RWPE1 (cell line): Measurements from ENCODE around the gene ADCY10.

ENCODE experiments used
- CTCF ChIA-PET: fragments of 350-600 bp; sonication (Branson Sonifier 250); formaldehyde crosslinking; extraction: SDS; loops from one replicate; lab custom pipeline; 2021; lab: Yijun Ruan, JAX
- POLR2A ChIA-PET: fragments of 400-600 bp; formaldehyde crosslinking; extraction: SDS; loops from one replicate; lab custom pipeline; 2020; ENCODE audit warnings: antibody characterized with exemption; ENCODE audit not compliant: low non-redundant PET; lab: Yijun Ruan, JAX
- DNase-seq: peaks from one replicate; pipeline ENCODE4 v3.0.0; 2012; ENCODE audit warnings: low spot score
- H3K27ac ChIP-seq: fragments of 450-650 bp; 2 replicates; pipeline ENCODE4 v1.5.1; 2017
- CTCF ChIP-seq: fragments of 450-650 bp; conservative IDR thresholded peaks from 2 replicates; pipeline ENCODE4 v1.5.1; 2017; ENCODE audit warnings: low read depth, mild to moderate bottlenecking

ADCY10 gene

GRCh38 chr1:167922611-167923074 is 8.7 kb upstream of the ADCY10 start:
- H3K27ac ChIP-seq = no peak overlapping the region
- ChIA-PET POLR2A (no interaction called here), CTCF (no interaction called here)
- DNase-seq = no peak
- no peak for TF ChIP-seq CTCF

DNA sequence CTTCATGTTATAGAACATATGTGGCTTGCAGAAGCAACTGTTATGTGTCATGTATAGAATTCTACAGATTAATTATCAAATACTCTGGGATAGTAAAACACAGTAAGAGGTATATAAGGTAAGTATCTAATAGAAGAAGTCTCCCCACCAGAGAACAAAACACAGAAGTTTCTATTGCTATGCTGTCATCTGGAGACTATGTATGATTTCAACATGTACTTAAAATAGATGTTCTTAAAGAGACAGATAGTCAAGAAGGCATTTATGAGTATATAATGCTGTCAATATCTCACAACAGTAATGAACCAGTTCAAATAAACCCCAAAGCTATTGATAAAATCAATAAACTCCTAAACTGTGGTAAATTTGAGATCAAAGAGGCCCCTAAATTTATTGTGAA is 8.1 kb upstream of the ADCY10 start:
- POLR2A ChIA-PET = no interaction called here
- no peak for DNase-seq
- TF ChIP-seq CTCF = no peak
- CTCF ChIA-PET = interaction anchor here (0.6 kb wide), 2 partner anchors 205 to 268 kb away, joined by 3 read pairs; no protein-coding TSS in a partner anchor
- no peak overlapping the region for H3K27ac ChIP-seq

- ChIA-PET POLR2A (interaction anchor here (0.6 kb wide), 1 partner anchor 97 kb away, joined by 11 read pairs; no protein-coding TSS in a partner anchor), CTCF (interaction anchor here (0.8 kb wide), 1 partner anchor 99 kb away, joined by 3 read pairs; no protein-coding TSS in a partner anchor)
- no peak for TF ChIP-seq CTCF
- H3K27ac ChIP-seq = no peak overlapping the region
- DNase-seq = no peak
Observed at GRCh38 chr1:167916766-167917511, 3.0 kb upstream of the ADCY10 start.

DNA sequence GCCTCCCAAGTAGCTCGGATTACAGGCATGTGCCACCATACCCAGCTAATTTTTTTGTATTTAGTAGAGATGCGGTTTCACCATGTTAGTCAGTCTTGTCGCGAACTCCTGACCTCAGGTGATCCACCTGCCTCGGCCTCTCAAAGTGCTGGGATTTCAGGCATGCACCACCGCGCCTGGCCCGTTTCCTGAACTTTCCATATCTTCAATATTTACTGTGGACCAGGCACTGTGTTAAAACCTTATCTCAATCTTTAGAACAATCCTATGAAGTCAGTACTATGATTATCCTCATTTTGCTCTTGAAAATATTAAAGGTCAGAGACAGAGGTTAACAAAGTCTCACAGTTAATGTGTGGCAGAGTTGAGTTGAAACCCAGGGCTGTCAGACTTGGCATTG is 1.6 kb upstream of the ADCY10 start:
- ChIA-PET CTCF (no interaction called here), POLR2A (no interaction called here)
- TF ChIP-seq CTCF = no peak

GRCh38 chr1:167912294-167912693 is 1.6 kb downstream of the ADCY10 start:
- H3K27ac ChIP-seq = no peak overlapping the region
- DNase-seq = no peak
- no peak for TF ChIP-seq CTCF
- ChIA-PET POLR2A (no interaction called here), CTCF (no interaction called here)

More for the DNA sequence above, 1.6 kb upstream of the ADCY10 start:
- DNase-seq = no peak
- no peak overlapping the region for H3K27ac ChIP-seq

DNA sequence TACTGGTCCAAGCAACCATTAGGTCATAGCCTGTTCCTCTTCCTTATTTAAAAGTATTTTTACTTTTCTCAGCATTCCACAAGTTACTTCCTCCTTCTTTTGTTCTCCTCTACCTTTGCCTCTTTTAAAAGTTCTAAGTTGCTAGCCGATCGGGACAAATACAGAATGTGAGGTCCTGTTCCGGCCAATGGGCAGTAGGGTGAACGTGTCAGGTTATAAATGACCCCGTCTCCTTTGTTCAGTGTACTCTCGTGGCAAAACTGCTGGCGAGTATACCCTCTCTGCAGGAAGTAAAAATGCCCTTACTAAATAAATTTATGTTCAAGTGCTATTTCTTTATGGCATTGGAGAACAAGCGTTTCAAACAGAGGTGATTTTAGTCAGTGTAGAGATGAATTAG is 2.5 kb downstream of the ADCY10 start:
- CTCF ChIA-PET = no interaction called here
- no peak for TF ChIP-seq CTCF
- no peak overlapping the region for H3K27ac ChIP-seq
- POLR2A ChIA-PET = no interaction called here
- DNase-seq = no peak
